HG02885 (cell line): Measurements from ENCODE around the gene GALNT17.

Source experiments
- ATAC-seq: cut with Tn5 transposase; IDR thresholded peaks from one replicate; pipeline ENCODE4 v1.9.1; 2021; ENCODE audit warnings: mild to moderate bottlenecking; ENCODE audit not compliant: unreplicated experiment, poor library complexity

Gene GALNT17

GRCh38 chr7:71430246-71430645 is 298.3 kb downstream of the GALNT17 start:
- ATAC-seq, result no peak

GRCh38 chr7:71439321-71439720 is 307.4 kb downstream of the GALNT17 start:
- ATAC-seq, result no peak

GRCh38 chr7:71442492-71443190 is 310.7 kb downstream of the GALNT17 start:
- ATAC-seq, result no peak

GRCh38 chr7:71443191-71443530 is 311.2 kb downstream of the GALNT17 start:
- ATAC-seq, result no peak

- no peak for ATAC-seq
These were observed 312.2 kb downstream of the GALNT17 start for GRCh38 chr7:71444130-71444529.

GRCh38 chr7:71453630-71454029 is 321.7 kb downstream of the GALNT17 start:
- ATAC-seq, result no peak

- no peak for ATAC-seq
These were observed 323.0 kb downstream of the GALNT17 start for GRCh38 chr7:71454981-71455380.

- no peak for ATAC-seq
These were observed 325.1 kb downstream of the GALNT17 start for GRCh38 chr7:71457021-71457420.

GRCh38 chr7:71457846-71458590 is 326.1 kb downstream of the GALNT17 start:
- ATAC-seq, result no peak

GRCh38 chr7:71459132-71459531 is 327.2 kb downstream of the GALNT17 start:
- ATAC-seq, result no peak

GRCh38 chr7:71461572-71461971 is 329.6 kb downstream of the GALNT17 start:
- ATAC-seq, result no peak

GRCh38 chr7:71465741-71466189 is 333.8 kb downstream of the GALNT17 start:
- ATAC-seq, result no peak

GRCh38 chr7:71466448-71467145 is 334.7 kb downstream of the GALNT17 start:
- ATAC-seq, result no peak

- no peak for ATAC-seq
These were observed 338.4 kb downstream of the GALNT17 start for GRCh38 chr7:71470326-71470725.

- no peak for ATAC-seq
These were observed 338.9 kb downstream of the GALNT17 start for GRCh38 chr7:71470830-71471229.

GRCh38 chr7:71472962-71473361 is 341.0 kb downstream of the GALNT17 start:
- ATAC-seq, result no peak

- ATAC-seq, result no peak
These were observed 341.5 kb downstream of the GALNT17 start for GRCh38 chr7:71473366-71473967.

GRCh38 chr7:71477441-71477840 is 345.5 kb downstream of the GALNT17 start:
- no peak for ATAC-seq

- ATAC-seq, result no peak
These were observed 347.3 kb downstream of the GALNT17 start for GRCh38 chr7:71479231-71479630.

- ATAC-seq, result no peak
These were observed 348.8 kb downstream of the GALNT17 start for GRCh38 chr7:71480791-71481190.

GRCh38 chr7:71482284-71482683 is 350.3 kb downstream of the GALNT17 start:
- ATAC-seq, result no peak
